H9 (cell line): Measurements from ENCODE around the gene DIAPH3. TPM values are rescaled to one million over a fixed set of nuclear protein-coding genes. Genes with fewer than 3 reads are reported as not detected.

ENCODE experiments used
- DNase-seq: peaks from one replicate; pipeline ENCODE4 v3.0.0-alpha.2; 2017
- H2AFZ ChIP-seq: one replicate; pipeline ENCODE4 v1.6.1; 2013; ENCODE audit warnings: mild to moderate bottlenecking, low read length, control low read depth, moderate library complexity
- H2AK5ac ChIP-seq: 2 replicates; pipeline ENCODE4 v1.6.1; 2013; ENCODE audit warnings: low read length, control low read depth, mixed read lengths; ENCODE audit not compliant: insufficient read length
- H2BK120ac ChIP-seq: one replicate; pipeline ENCODE4 v1.6.1; 2013; ENCODE audit warnings: low read depth, mild to moderate bottlenecking, low read length, control low read depth, inconsistent platforms; ENCODE audit not compliant: poor library complexity, severe bottlenecking
- H2BK12ac ChIP-seq: 2 replicates; pipeline ENCODE4 v1.6.1; 2013; ENCODE audit warnings: low read length, control low read depth, mixed read lengths, low read depth; ENCODE audit not compliant: insufficient read length
- H2BK15ac ChIP-seq: 2 replicates; pipeline ENCODE4 v1.6.1; 2013; ENCODE audit warnings: low read depth, low read length, control low read depth
- H2BK20ac ChIP-seq: one replicate; pipeline ENCODE4 v1.6.1; 2013; ENCODE audit warnings: low read depth, mild to moderate bottlenecking, low read length, control low read depth, inconsistent platforms; ENCODE audit not compliant: poor library complexity, severe bottlenecking
- H2BK5ac ChIP-seq: 2 replicates; pipeline ENCODE4 v1.6.1; 2013; ENCODE audit warnings: low read length, control low read depth, mixed read lengths; ENCODE audit not compliant: insufficient read length
- H3K14ac ChIP-seq: 2 replicates; pipeline ENCODE4 v1.6.1; 2013; ENCODE audit warnings: low read length, control low read depth; ENCODE audit not compliant: insufficient read depth
- H3K18ac ChIP-seq: 2 replicates; pipeline ENCODE4 v1.6.1; 2013; ENCODE audit warnings: low read depth, mild to moderate bottlenecking, mixed read lengths, low read length, control low read depth; ENCODE audit not compliant: insufficient read length
- H3K23ac ChIP-seq: 2 replicates; pipeline ENCODE4 v1.6.1; 2013; ENCODE audit warnings: low read length, control low read depth, mixed read lengths, low read depth; ENCODE audit not compliant: insufficient read length
- H3K23me2 ChIP-seq: 2 replicates; pipeline ENCODE4 v1.6.1; 2013; ENCODE audit warnings: low read depth, mild to moderate bottlenecking, mixed read lengths, low read length, control low read depth; ENCODE audit not compliant: insufficient read length, poor library complexity, severe bottlenecking
- H3K27ac ChIP-seq: 2 replicates; pipeline ENCODE4 v1.5.1; 2013; ENCODE audit warnings: low read length, control low read depth, mixed read lengths, low read depth; ENCODE audit not compliant: insufficient read length
- H3K27me3 ChIP-seq: 2 replicates; pipeline ENCODE4 v1.6.1; 2013; ENCODE audit warnings: low read length, control low read depth, inconsistent platforms; ENCODE audit not compliant: insufficient read depth
- H3K4ac ChIP-seq: 2 replicates; pipeline ENCODE4 v1.6.1; 2013; ENCODE audit warnings: low read depth, mild to moderate bottlenecking, control low read depth, inconsistent platforms, low read length, moderate library complexity
- H3K4me1 ChIP-seq: 2 replicates; pipeline ENCODE4 v1.6.1; 2013; ENCODE audit warnings: low read length, control low read depth, inconsistent platforms; ENCODE audit not compliant: insufficient read depth
- H3K4me2 ChIP-seq: 2 replicates; pipeline ENCODE4 v1.6.1; 2013; ENCODE audit warnings: low read length, control low read depth, mixed read lengths; ENCODE audit not compliant: insufficient read length, insufficient read depth
- H3K56ac ChIP-seq: 2 replicates; pipeline ENCODE4 v1.6.1; 2013; ENCODE audit warnings: low read depth, mild to moderate bottlenecking, mixed read lengths, low read length, control low read depth; ENCODE audit not compliant: insufficient read length
- H3K79me1 ChIP-seq: 2 replicates; pipeline ENCODE4 v1.6.1; 2013; ENCODE audit warnings: low read depth, mild to moderate bottlenecking, moderate library complexity, low read length, control low read depth, inconsistent platforms; ENCODE audit not compliant: insufficient read depth, poor library complexity, severe bottlenecking
- H3K79me2 ChIP-seq: 2 replicates; pipeline ENCODE4 v1.6.1; 2013; ENCODE audit warnings: low read length, control low read depth, inconsistent platforms; ENCODE audit not compliant: insufficient read depth
- H3K9ac ChIP-seq: 2 replicates; pipeline ENCODE4 v1.6.1; 2013; ENCODE audit warnings: low read length, control low read depth, mixed read lengths; ENCODE audit not compliant: insufficient read length; ENCODE audit errors: extremely low read depth
- H3K9me3 ChIP-seq: one replicate; pipeline ENCODE4 v1.6.1; 2013; ENCODE audit warnings: low read depth, low read length, inconsistent platforms; ENCODE audit not compliant: control insufficient read depth
- H3T11ph ChIP-seq: one replicate; pipeline ENCODE4 v1.6.1; 2013; ENCODE audit warnings: mild to moderate bottlenecking, low read length, control low read depth, inconsistent platforms
- H4K20me1 ChIP-seq: one replicate; pipeline ENCODE4 v1.6.1; 2013; ENCODE audit not compliant: control insufficient read depth, insufficient read length, insufficient read depth
- H4K5ac ChIP-seq: 2 replicates; pipeline ENCODE4 v1.6.1; 2013; ENCODE audit warnings: low read depth, mild to moderate bottlenecking, mixed read lengths, low read length, control low read depth; ENCODE audit not compliant: insufficient read length
- H4K8ac ChIP-seq: replicated peaks from 2 replicates; pipeline ENCODE4 v1.6.1; 2013; ENCODE audit warnings: low read length, control low read depth, mixed read lengths, low read depth; ENCODE audit not compliant: insufficient read length
- H4K91ac ChIP-seq: 2 replicates; pipeline ENCODE4 v1.6.1; 2013; ENCODE audit warnings: low read depth, mild to moderate bottlenecking, moderate library complexity, mixed read lengths, low read length, control low read depth; ENCODE audit not compliant: insufficient read length
- H3K27ac Mint-ChIP-seq, 3 experiments: 2 replicates in 2 of 3; 3 replicates in 1 of 3; pipeline ENCODE4 v1.8.0; 2020 to 2021; ENCODE audit warnings: mixed read lengths in 3 of 3, mild to moderate bottlenecking in 1 of 3, moderate library complexity in 1 of 3
- H3K27me3 Mint-ChIP-seq: 2 replicates; pipeline ENCODE4 v1.8.0; 2021; ENCODE audit warnings: low read depth, mild to moderate bottlenecking, moderate library complexity, mixed read lengths
- H3K36me3 Mint-ChIP-seq, 3 experiments: 2 replicates in 2 of 3; 3 replicates in 1 of 3; pipeline ENCODE4 v1.8.0; 2020 to 2021; ENCODE audit warnings: low read depth in 3 of 3, mixed read lengths in 3 of 3; ENCODE audit not compliant: insufficient read depth in 1 of 3
- H3K4me1 Mint-ChIP-seq, 2 experiments: 2 replicates each; pipeline ENCODE4 v1.8.0; 2020; ENCODE audit warnings: mixed read lengths in 2 of 2
- H3K4me3 Mint-ChIP-seq, 2 experiments: 2 replicates in 1 of 2; 3 replicates in 1 of 2; pipeline ENCODE4 v1.8.0; 2020 to 2021; ENCODE audit warnings: mild to moderate bottlenecking in 2 of 2, mixed read lengths in 2 of 2, moderate library complexity in 1 of 2
- H3K9me3 Mint-ChIP-seq, 2 experiments: 2 replicates in 1 of 2; 3 replicates in 1 of 2; pipeline ENCODE4 v1.8.0; 2020; ENCODE audit warnings: mild to moderate bottlenecking in 2 of 2, mixed read lengths in 2 of 2, moderate library complexity in 1 of 2
- WGBS: extraction: QIAGEN DNeasy Blood & Tissue Kit; methylation state at CpG from one replicate; pipeline ENCODE4 v1.1.7; 2013; ENCODE audit warnings: missing lambda C conversion rate, low lambda C conversion rate, mixed read lengths; ENCODE audit not compliant: insufficient read length; ENCODE audit errors: extremely low coverage; 5-methylcytosine and 5-hydroxymethylcytosine counted together
- total RNA-seq: library from RNA; stranded (reverse); gene quantifications from 2 replicates; pipeline ENCODE4 v1.2.1, GENCODE V29; 2021
- TF ChIP-seq, protein P1 (sequence below): fragments of 200-600 bp; sonication (generic); conservative IDR thresholded peaks from 3 replicates; pipeline ENCODE4 v1.8.0; 2021; ENCODE audit warnings: antibody characterized with exemption, mild to moderate bottlenecking

DIAPH3 gene
- total RNA-seq, 1 experiment from 2014 or later = 23.1 TPM

GRCh38 chr13:60211548-60211947 is 47.8 kb upstream of the DIAPH3 start:
- Histone ChIP-seq H3K18ac (no peak overlapping the region), H4K8ac (no peak overlapping the region), H2AFZ (no peak overlapping the region), H3K23me2 (no peaks in the 10 kb centered on the region), H4K91ac (no peak overlapping the region), H4K20me1 (no peaks in the 10 kb centered on the region), H3K23ac (no peak overlapping the region), H2BK5ac (no peak overlapping the region), H3T11ph (no peak overlapping the region), H3K79me1 (no peaks in the 10 kb centered on the region), H3K4ac (no peak overlapping the region), H3K27ac (no peak overlapping the region), H3K4me2 (no peak overlapping the region), H2BK20ac (no peak overlapping the region), H2BK12ac (no peak overlapping the region), H3K9ac (no peak overlapping the region), H3K14ac (no peak overlapping the region), H3K9me3 (no peaks in the 10 kb centered on the region), H2AK5ac (no peak overlapping the region), H4K5ac (no peak overlapping the region), H3K4me1 (no peaks in the 10 kb centered on the region), H2BK15ac (no peak overlapping the region), H3K56ac (no peak overlapping the region), H2BK120ac (no peak overlapping the region), H3K79me2 (no peaks in the 10 kb centered on the region), H3K27me3 (no peaks in the 10 kb centered on the region)
- no peaks in the 10 kb centered on the region for H3K27me3 Mint-ChIP-seq
- DNase-seq = no peak
- no peak overlapping the region for H3K27ac Mint-ChIP-seq
- H3K9me3 Mint-ChIP-seq = no peaks in the 10 kb centered on the region
- no peak overlapping the region for H3K4me3 Mint-ChIP-seq
- no peaks in the 10 kb centered on the region for H3K4me1 Mint-ChIP-seq
- WGBS = 100% methylated on average over 1 of the region's 2 CpGs
- TF ChIP-seq, protein P1, sequence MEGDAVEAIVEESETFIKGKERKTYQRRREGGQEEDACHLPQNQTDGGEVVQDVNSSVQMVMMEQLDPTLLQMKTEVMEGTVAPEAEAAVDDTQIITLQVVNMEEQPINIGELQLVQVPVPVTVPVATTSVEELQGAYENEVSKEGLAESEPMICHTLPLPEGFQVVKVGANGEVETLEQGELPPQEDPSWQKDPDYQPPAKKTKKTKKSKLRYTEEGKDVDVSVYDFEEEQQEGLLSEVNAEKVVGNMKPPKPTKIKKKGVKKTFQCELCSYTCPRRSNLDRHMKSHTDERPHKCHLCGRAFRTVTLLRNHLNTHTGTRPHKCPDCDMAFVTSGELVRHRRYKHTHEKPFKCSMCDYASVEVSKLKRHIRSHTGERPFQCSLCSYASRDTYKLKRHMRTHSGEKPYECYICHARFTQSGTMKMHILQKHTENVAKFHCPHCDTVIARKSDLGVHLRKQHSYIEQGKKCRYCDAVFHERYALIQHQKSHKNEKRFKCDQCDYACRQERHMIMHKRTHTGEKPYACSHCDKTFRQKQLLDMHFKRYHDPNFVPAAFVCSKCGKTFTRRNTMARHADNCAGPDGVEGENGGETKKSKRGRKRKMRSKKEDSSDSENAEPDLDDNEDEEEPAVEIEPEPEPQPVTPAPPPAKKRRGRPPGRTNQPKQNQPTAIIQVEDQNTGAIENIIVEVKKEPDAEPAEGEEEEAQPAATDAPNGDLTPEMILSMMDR = peak; percentile 52; the same call in 2 of the 3 replicates
- H3K36me3 Mint-ChIP-seq = no peaks in the 10 kb centered on the region
